ENCODE measurements around the gene PARP12. TPM values are rescaled to one million over a fixed set of nuclear protein-coding genes. Genes with fewer than 3 reads are reported as not detected.
A peak's percentile ranks its signal among the peaks of the same experiment; 100 is the strongest.

Gene PARP12
- total and polyA plus RNA-seq, 2 of the 13 experiments (the other 11 are each of a cell fraction or from before 2014, with no cell fraction given): 15.5 to 35.2 TPM

DNA sequence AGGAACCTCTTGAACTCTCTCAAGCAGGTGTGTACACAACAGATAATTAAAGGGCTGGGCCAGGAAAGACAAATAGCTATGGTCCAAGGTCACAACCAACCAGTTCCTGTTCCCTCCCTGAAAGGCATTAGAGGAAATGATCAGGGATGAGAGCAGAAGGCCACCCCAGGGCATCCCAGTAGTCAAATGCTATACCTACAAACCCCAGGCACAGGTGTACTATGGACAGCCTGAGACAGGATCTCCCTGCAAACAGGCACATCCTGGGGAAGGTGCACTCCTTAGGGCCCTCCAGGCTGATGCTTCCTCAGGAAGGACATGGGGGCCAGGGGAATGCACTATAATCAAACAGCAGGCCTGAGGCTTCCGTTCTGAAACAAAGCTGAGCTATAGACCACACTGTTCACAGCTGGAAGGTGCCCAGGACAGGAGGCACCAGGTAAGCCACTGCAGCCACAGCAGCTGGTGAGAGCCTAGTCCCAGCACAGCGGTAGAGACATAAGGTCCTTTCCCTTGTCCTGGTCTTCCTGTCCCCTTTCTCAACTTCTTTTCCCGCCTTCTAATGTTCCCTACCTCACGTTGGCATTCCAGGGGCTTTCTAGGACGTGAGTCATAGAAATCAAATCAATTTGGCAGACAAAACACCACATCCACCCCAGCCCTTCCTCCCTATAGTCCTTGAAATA lies 13.3 kb downstream of the PARP12 start (continued):
- no peak for TF ChIP-seq ZNF326 (CRISPR knock-in tag; IDR thresholded peaks at IDR 0.05; ENCODE audit: borderline replicate concordance)
- TF ChIP-seq, protein P1, sequence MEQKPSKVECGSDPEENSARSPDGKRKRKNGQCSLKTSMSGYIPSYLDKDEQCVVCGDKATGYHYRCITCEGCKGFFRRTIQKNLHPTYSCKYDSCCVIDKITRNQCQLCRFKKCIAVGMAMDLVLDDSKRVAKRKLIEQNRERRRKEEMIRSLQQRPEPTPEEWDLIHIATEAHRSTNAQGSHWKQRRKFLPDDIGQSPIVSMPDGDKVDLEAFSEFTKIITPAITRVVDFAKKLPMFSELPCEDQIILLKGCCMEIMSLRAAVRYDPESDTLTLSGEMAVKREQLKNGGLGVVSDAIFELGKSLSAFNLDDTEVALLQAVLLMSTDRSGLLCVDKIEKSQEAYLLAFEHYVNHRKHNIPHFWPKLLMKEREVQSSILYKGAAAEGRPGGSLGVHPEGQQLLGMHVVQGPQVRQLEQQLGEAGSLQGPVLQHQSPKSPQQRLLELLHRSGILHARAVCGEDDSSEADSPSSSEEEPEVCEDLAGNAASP (CRISPR knock-in tag; IDR thresholded peaks at IDR 0.05; ENCODE audit: borderline replicate concordance): peak; percentile 98
- TF ChIP-seq, protein P2, sequence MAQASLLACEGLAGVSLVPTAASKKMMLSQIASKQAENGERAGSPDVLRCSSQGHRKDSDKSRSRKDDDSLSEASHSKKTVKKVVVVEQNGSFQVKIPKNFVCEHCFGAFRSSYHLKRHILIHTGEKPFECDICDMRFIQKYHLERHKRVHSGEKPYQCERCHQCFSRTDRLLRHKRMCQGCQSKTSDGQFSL (CRISPR knock-in tag; IDR thresholded peaks at IDR 0.05): no peak
- TF ChIP-seq, protein P3, sequence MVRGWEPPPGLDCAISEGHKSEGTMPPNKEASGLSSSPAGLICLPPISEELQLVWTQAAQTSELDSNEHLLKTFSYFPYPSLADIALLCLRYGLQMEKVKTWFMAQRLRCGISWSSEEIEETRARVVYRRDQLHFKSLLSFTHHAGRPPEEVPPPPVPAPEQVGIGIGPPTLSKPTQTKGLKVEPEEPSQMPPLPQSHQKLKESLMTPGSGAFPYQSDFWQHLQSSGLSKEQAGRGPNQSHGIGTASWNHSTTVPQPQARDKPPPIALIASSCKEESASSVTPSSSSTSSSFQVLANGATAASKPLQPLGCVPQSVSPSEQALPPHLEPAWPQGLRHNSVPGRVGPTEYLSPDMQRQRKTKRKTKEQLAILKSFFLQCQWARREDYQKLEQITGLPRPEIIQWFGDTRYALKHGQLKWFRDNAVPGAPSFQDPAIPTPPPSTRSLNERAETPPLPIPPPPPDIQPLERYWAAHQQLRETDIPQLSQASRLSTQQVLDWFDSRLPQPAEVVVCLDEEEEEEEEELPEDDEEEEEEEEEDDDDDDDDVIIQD (CRISPR knock-in tag; IDR thresholded peaks at IDR 0.05; ENCODE audit: low read depth): peak; percentile 86; the same call in 1 of the 2 replicates
- peak; percentile 99 for TF ChIP-seq ELF3 (CRISPR knock-in tag; IDR thresholded peaks at IDR 0.05)
- no peak for TF ChIP-seq ZNF879 (CRISPR knock-in tag; IDR thresholded peaks at IDR 0.05)
- no peak for TF ChIP-seq MED8 (CRISPR knock-in tag; IDR thresholded peaks at IDR 0.05; ENCODE audit: insufficient replicate concordance)
- TF ChIP-seq HNF4G (IDR thresholded peaks at IDR 0.05; ENCODE audit: borderline replicate concordance, low read depth, low read length): peak; percentile 97
- peak; percentile 97 for TF ChIP-seq HNF4G (CRISPR knock-in tag; IDR thresholded peaks at IDR 0.05; ENCODE audit: borderline replicate concordance, low read depth)
- TF ChIP-seq PCBP2 (optimal IDR thresholded peaks at IDR 0.05; ENCODE audit: low read depth, low read length, poor library complexity, severe bottlenecking): no peak
- TF ChIP-seq KDM3A (CRISPR knock-in tag; IDR thresholded peaks at IDR 0.05; ENCODE audit: low read depth): peak; percentile 94
- no peak for TF ChIP-seq PRPF4 (IDR thresholded peaks at IDR 0.05; ENCODE audit: low read depth, low read length, poor library complexity, severe bottlenecking)
- TF ChIP-seq, protein P4, sequence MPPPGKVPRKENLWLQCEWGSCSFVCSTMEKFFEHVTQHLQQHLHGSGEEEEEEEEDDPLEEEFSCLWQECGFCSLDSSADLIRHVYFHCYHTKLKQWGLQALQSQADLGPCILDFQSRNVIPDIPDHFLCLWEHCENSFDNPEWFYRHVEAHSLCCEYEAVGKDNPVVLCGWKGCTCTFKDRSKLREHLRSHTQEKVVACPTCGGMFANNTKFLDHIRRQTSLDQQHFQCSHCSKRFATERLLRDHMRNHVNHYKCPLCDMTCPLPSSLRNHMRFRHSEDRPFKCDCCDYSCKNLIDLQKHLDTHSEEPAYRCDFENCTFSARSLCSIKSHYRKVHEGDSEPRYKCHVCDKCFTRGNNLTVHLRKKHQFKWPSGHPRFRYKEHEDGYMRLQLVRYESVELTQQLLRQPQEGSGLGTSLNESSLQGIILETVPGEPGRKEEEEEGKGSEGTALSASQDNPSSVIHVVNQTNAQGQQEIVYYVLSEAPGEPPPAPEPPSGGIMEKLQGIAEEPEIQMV (CRISPR knock-in tag; IDR thresholded peaks at IDR 0.05; ENCODE audit: low read depth): peak; percentile 64; the same call in 1 of the 2 replicates
- TF ChIP-seq ZSCAN22 (CRISPR knock-in tag; IDR thresholded peaks at IDR 0.05): peak; percentile 79; the same call in 1 of the 2 replicates
- TF ChIP-seq ZFP82 (CRISPR knock-in tag; IDR thresholded peaks at IDR 0.05; ENCODE audit: borderline replicate concordance): no peak
- TF ChIP-seq ARHGAP35 (CRISPR knock-in tag; IDR thresholded peaks at IDR 0.05; ENCODE audit: borderline replicate concordance): no peak
- TF ChIP-seq DPF2 (CRISPR knock-in tag; IDR thresholded peaks at IDR 0.05; ENCODE audit: borderline replicate concordance, low read depth): peak; percentile 98
- TF ChIP-seq ATF1 (CRISPR knock-in tag; IDR thresholded peaks at IDR 0.05): no peak
- TF ChIP-seq, protein P5, sequence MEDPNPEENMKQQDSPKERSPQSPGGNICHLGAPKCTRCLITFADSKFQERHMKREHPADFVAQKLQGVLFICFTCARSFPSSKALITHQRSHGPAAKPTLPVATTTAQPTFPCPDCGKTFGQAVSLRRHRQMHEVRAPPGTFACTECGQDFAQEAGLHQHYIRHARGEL (CRISPR knock-in tag; IDR thresholded peaks at IDR 0.05): no peak
- TF ChIP-seq, protein P6, sequence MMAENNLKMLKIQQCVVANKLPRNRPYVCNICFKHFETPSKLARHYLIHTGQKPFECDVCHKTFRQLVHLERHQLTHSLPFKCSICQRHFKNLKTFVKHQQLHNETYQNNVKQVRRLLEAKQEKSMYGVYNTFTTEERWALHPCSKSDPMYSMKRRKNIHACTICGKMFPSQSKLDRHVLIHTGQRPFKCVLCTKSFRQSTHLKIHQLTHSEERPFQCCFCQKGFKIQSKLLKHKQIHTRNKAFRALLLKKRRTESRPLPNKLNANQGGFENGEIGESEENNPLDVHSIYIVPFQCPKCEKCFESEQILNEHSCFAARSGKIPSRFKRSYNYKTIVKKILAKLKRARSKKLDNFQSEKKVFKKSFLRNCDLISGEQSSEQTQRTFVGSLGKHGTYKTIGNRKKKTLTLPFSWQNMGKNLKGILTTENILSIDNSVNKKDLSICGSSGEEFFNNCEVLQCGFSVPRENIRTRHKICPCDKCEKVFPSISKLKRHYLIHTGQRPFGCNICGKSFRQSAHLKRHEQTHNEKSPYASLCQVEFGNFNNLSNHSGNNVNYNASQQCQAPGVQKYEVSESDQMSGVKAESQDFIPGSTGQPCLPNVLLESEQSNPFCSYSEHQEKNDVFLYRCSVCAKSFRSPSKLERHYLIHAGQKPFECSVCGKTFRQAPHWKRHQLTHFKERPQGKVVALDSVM (CRISPR knock-in tag; IDR thresholded peaks at IDR 0.05): peak; percentile 60
- TF ChIP-seq ZNF547 (CRISPR knock-in tag; IDR thresholded peaks at IDR 0.05): peak; percentile 42; the same call in 1 of the 2 replicates
- TF ChIP-seq ZNF564 (CRISPR knock-in tag; IDR thresholded peaks at IDR 0.05): no peak
